ENCODE results near the gene EHMT1. TPM values are rescaled to one million over a fixed set of nuclear protein-coding genes. Genes with fewer than 3 reads are reported as not detected.

The EHMT1 gene
- total RNA-seq, 1 donor from 2014 or later, result 45.3 TPM

DNA sequence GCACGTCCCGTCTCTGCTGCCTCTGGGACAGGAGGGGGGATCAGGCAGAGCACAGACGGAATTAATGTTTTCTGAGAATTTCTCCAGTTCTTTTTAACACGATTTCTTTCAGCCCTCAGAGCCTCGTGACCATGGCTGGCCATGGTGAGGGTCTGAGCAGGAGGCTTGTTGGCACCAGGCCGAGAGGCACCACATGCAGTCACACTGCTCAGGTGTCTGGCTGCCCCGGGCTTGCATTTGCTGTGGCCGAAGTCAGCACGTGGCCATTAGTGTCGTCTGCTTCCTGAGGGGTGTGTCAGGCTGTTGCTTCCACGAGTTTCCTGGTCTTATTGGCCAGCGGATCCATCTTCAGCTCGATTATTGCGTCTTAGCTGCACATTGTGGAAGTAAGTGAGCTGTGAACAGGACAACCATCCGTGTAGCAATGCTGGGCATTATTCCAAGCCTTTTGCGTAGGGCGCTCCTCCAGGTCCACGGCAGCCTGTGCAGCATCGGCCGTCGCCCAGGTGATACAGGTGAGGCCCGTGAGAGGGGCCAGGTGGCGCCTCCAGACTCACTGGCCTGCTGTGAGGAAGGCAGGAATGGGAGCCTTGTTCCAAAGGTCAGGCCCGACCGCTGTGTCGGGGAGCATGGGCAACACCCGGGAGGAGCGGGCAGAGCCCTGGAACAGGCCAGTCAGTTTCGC is 144.6 kb downstream of the EHMT1 start:
- DNase-seq (ENCODE audit: low read depth) (no peak), FAIRE-seq (no peak)
- TF ChIP-seq, protein P1, sequence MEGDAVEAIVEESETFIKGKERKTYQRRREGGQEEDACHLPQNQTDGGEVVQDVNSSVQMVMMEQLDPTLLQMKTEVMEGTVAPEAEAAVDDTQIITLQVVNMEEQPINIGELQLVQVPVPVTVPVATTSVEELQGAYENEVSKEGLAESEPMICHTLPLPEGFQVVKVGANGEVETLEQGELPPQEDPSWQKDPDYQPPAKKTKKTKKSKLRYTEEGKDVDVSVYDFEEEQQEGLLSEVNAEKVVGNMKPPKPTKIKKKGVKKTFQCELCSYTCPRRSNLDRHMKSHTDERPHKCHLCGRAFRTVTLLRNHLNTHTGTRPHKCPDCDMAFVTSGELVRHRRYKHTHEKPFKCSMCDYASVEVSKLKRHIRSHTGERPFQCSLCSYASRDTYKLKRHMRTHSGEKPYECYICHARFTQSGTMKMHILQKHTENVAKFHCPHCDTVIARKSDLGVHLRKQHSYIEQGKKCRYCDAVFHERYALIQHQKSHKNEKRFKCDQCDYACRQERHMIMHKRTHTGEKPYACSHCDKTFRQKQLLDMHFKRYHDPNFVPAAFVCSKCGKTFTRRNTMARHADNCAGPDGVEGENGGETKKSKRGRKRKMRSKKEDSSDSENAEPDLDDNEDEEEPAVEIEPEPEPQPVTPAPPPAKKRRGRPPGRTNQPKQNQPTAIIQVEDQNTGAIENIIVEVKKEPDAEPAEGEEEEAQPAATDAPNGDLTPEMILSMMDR (IDR thresholded peaks at IDR 0.05; ENCODE audit: insufficient read depth, low read length, severe bottlenecking), result no peak
- Histone ChIP-seq H3K27me3 (ENCODE audit: control insufficient read depth, insufficient read depth, low read length) (no peaks in the 10 kb centered on the region), H3K4me3 (ENCODE audit: low read depth, low read length) (no peak overlapping the region), H3K36me3 (ENCODE audit: control insufficient read depth, insufficient read depth, low read length) (peaks cover 39% of the 10 kb centered on the region)

GRCh38 chr9:137764171-137764671 is 145.4 kb downstream of the EHMT1 start:
- Histone ChIP-seq H3K27me3 (ENCODE audit: control insufficient read depth, insufficient read depth, low read length) (no peaks in the 10 kb centered on the region), H3K4me3 (ENCODE audit: low read depth, low read length) (no peak overlapping the region), H3K36me3 (ENCODE audit: control insufficient read depth, insufficient read depth, low read length) (peaks cover 36% of the 10 kb centered on the region)
- TF ChIP-seq, protein P1 (IDR thresholded peaks at IDR 0.05; ENCODE audit: insufficient read depth, low read length, severe bottlenecking), result no peak
- DNase-seq (ENCODE audit: low read depth) (no peak), FAIRE-seq (no peak)

- FAIRE-seq (no peak), DNase-seq (ENCODE audit: low read depth) (no peak)
- Histone ChIP-seq H3K4me3 (ENCODE audit: low read depth, low read length) (no peak overlapping the region), H3K27me3 (ENCODE audit: control insufficient read depth, insufficient read depth, low read length) (no peaks in the 10 kb centered on the region), H3K36me3 (ENCODE audit: control insufficient read depth, insufficient read depth, low read length) (peaks cover 29% of the 10 kb centered on the region)
- TF ChIP-seq, protein P1 (IDR thresholded peaks at IDR 0.05; ENCODE audit: insufficient read depth, low read length, severe bottlenecking), result no peak
These were observed 146.2 kb downstream of the EHMT1 start for GRCh38 chr9:137764981-137765380.

DNA sequence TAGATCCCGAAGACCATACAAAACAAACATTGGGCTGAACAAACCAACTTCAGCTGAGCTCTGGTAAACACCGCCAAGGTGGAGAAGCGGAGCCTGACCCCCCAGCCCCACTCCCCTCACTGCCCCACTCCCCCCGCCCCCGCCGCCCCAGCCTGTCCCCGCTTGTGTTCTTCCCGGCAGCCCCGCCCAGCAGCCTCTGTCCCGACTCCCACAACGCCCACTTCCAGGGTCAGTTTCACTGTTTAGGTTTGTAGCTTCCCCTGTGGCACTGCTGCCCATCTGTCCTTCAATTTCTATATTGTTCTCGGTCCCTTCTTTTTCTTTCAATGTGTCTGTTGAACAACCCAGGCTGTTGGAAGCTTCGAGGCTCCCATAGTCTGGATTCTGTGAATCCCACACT is 146.7 kb downstream of the EHMT1 start:
- H3K27me3 ChIP-seq (ENCODE audit: control insufficient read depth, insufficient read depth, low read length), result no peaks in the 10 kb centered on the region
- no peak for DNase-seq (ENCODE audit: low read depth)
- H3K36me3 ChIP-seq (ENCODE audit: control insufficient read depth, insufficient read depth, low read length), result peaks cover 27% of the 10 kb centered on the region
- no peak overlapping the region for H3K4me3 ChIP-seq (ENCODE audit: low read depth, low read length)
- TF ChIP-seq, protein P1 (IDR thresholded peaks at IDR 0.05; ENCODE audit: insufficient read depth, low read length, severe bottlenecking), result no peak
- FAIRE-seq, result no peak

DNA sequence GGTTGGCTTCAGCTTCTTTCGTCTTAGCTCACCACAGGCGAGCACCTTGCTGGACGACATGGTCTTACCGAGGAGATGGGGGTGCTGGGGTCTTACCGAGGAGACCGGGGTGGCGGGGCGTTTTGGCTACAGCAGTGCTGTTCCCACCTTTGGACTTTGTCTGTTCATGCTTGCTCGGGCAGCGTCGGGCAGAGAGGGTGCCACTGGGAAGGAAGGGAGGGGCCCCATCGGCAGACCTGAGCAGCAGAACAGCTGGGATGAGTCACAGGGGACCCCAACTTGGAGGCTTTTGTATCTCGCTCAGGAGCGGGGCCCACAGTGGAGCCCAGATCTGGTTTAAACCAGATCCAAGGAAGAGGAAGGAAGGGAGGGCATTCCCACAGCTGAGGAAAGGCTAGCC is 152.8 kb downstream of the EHMT1 start:
- TF ChIP-seq, protein P1 (IDR thresholded peaks at IDR 0.05; ENCODE audit: insufficient read depth, low read length, severe bottlenecking), result no peak
- no peak for FAIRE-seq
- Histone ChIP-seq H3K4me3 (ENCODE audit: low read depth, low read length) (no peak overlapping the region), H3K27me3 (ENCODE audit: control insufficient read depth, insufficient read depth, low read length) (no peaks in the 10 kb centered on the region), H3K36me3 (ENCODE audit: control insufficient read depth, insufficient read depth, low read length) (peaks cover 20% of the 10 kb centered on the region)
- DNase-seq (ENCODE audit: low read depth), result no peak

Data from bronchial epithelial cell (primary cell).